ENCODE results near the gene PI4KA. TPM values are rescaled to one million over a fixed set of nuclear protein-coding genes. Genes with fewer than 3 reads are reported as not detected.

Gene PI4KA
- total RNA-seq, 2 experiments from 2014 or later: 85.8 to 100 TPM

DNA sequence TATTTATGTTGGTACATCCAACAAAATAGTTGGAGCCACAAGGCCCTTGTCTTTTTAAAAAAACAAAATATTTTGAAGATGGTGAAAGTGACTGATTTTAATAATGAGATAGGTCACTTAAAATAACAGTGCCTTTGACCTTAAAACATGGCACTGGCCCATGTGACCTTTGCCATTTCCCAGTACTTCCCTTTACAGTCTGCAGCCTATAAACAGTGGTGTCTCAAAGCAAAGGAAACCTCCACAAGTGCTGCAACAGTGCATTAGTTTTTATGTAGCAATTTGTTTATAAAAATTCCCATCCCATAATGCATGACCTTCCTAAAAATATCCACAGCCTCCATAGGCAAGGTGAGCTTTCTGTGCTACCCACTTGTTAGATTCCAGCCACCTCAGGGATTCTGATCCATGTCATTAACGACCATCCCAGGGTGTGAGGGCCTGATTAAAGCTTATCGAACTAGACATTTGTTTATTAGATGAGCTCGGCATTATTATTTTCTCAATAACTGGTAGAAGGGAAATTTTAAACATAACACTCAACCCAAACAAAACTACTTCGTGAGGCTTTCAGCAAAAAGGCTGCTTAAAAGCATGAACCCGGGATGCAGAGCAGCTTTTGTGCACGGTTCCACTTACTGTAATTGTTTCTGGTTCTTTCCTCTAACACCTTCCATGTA lies 30.6 kb upstream of the PI4KA start:
- CTCF ChIA-PET: interaction anchor here (1.6 kb wide), 1 partner anchor 33 kb away, joined by 3 read pairs; no protein-coding TSS in a partner anchor
- H3K27ac Mint-ChIP-seq: no peak overlapping the region
- H3K4me1 Mint-ChIP-seq: no peaks in the 10 kb centered on the region
- DNase-seq: no peak
- H3K27me3 Mint-ChIP-seq: no peaks in the 10 kb centered on the region
- no peaks in the 10 kb centered on the region for H3K9me3 Mint-ChIP-seq
- H3K4me3 Mint-ChIP-seq: no peak overlapping the region
- POLR2A ChIA-PET: no interaction called here
- peaks cover 30% of the 10 kb centered on the region for H3K36me3 Mint-ChIP-seq (ENCODE audit: low read depth)

DNA sequence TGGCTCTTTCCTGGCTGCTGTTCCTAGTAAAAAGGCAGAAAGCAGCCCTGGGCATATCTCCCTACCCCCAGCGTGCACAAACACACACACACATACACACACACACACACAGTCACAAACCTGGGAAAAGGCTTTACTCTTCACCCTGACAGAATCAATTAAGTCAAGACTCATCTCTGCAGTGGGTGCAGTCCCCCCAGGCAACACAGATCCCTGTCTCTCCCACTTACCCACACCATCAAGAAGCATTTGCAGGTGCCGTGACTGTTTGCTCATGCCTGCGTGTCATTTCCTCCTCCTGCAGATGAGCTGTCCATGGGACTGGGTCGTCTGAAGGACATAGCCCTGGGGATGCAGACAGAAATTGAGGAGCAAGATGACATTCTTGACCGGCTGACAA lies 28.8 kb upstream of the PI4KA start:
- no peaks in the 10 kb centered on the region for H3K4me1 Mint-ChIP-seq
- H3K27ac Mint-ChIP-seq: no peak overlapping the region
- H3K4me3 Mint-ChIP-seq: no peak overlapping the region
- peaks cover 41% of the 10 kb centered on the region for H3K36me3 Mint-ChIP-seq (ENCODE audit: low read depth)
- POLR2A ChIA-PET: no interaction called here
- no peaks in the 10 kb centered on the region for H3K9me3 Mint-ChIP-seq
- no peak for DNase-seq
- CTCF ChIA-PET: no interaction called here
- H3K27me3 Mint-ChIP-seq: no peaks in the 10 kb centered on the region

DNA sequence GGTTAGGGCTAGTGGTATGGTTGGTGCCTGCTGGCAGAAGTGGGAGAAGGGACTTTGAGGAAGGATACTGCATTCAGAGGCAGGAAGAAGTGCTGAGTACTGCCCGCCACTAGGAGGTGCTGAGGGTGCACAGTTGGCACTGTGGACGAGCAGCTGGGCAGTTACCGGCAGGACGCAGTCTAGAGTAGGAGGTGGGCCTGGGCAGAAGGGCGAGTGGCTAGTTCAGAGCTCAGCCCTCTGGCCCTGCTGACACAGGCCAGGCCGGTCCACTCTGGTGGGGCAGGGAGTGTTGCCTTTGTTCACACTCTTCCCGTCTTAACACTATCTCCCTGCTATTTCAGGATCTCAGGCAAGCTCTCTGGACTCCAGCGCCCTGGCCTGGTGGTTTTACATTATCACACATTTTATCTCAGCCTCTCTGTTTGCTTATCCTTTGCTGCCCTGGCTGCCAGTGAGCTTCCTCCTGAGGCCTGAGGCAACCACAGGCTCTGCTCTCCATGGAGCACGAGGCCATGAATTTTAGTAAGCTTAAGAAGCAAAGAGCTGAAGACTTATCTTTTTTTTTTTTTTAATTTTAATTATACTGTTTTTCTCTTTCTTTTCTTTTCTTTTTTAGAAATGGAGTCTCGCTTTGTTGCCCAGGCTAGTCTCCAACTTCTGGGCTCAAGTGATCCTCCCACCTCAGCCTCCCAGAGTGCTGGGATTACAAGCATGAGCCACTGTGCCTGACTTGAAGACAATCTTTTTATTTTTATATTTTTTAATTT lies 27.1 kb upstream of the PI4KA start:
- no peaks in the 10 kb centered on the region for H3K9me3 Mint-ChIP-seq
- no peak overlapping the region for H3K27ac Mint-ChIP-seq
- no peaks in the 10 kb centered on the region for H3K27me3 Mint-ChIP-seq
- ChIA-PET POLR2A (interaction anchor here (0.6 kb wide), 1 partner anchor 1405 kb away, joined by 3 read pairs; no protein-coding TSS in a partner anchor), CTCF (interaction anchor here (0.7 to 1.4 kb wide), 6 partner anchors 10 to 729 kb away, joined by 3 to 4 read pairs (median 3); no protein-coding TSS in a partner anchor)
- peaks cover 52% of the 10 kb centered on the region for H3K36me3 Mint-ChIP-seq (ENCODE audit: low read depth)
- peak; percentile 42 for DNase-seq
- no peaks in the 10 kb centered on the region for H3K4me1 Mint-ChIP-seq
- H3K4me3 Mint-ChIP-seq: no peak overlapping the region

DNA sequence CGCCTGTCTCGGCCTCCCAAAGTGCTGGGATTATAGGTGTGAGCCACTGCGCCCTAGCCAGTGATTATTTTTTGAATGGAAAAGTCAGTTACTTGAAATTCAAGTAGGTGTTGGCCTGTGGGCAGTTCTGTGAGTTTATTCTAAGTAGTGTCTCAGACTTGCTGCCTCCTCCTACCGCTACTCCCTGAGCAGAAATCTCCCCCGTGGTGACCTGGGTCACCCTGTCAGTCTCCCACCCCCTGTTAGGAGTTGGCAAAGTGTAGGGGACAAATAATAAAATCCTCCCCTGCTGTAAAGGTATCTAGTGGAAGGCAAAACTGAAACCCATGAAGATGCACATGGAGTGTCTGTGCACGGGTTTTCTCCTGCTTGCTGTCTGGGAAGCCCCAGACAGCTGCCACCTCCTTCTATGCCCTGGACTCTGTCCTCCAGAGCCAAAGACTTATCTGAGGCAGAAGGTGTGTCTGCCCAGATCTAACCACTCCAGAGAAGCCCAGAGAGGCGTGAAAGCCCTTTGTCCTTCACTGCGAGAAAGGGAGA lies 26.5 kb upstream of the PI4KA start:
- Mint-ChIP-seq H3K36me3 (ENCODE audit: low read depth) (peaks cover 54% of the 10 kb centered on the region), H3K27ac (no peak overlapping the region), H3K27me3 (no peaks in the 10 kb centered on the region), H3K4me3 (no peak overlapping the region), H3K4me1 (no peaks in the 10 kb centered on the region), H3K9me3 (no peaks in the 10 kb centered on the region)
- DNase-seq: no peak
- ChIA-PET CTCF (interaction anchor here (1.0 to 1.4 kb wide), 5 partner anchors 10 to 116 kb away, joined by 3 to 4 read pairs (median 3); no protein-coding TSS in a partner anchor), POLR2A (interaction anchor here (0.6 kb wide), 1 partner anchor 1405 kb away, joined by 3 read pairs; no protein-coding TSS in a partner anchor)

DNA sequence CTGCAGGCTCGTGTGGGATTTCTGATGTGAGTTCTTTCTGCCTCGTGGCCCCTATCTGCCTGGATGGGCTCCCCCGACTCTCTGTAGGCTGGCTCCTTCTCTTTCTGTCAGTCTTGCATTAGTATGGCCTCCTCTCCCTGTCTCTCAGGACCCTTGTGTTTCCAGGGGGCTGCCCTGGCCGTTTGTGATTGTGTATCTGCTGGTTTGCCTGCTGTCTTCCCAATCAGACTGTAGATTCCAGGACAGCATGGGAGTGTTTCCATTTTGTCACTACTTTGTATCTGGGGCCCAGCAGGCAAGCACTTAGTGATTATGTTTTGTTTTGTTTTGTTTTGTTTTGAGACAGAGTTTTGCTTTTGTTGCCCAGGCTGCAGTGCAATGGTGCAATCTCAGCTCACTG lies 25.8 kb upstream of the PI4KA start:
- peaks cover 53% of the 10 kb centered on the region for H3K36me3 Mint-ChIP-seq (ENCODE audit: low read depth)
- H3K9me3 Mint-ChIP-seq: no peaks in the 10 kb centered on the region
- POLR2A ChIA-PET: no interaction called here
- DNase-seq: no peak
- H3K4me1 Mint-ChIP-seq: no peaks in the 10 kb centered on the region
- CTCF ChIA-PET: interaction anchor here (1.3 kb wide), 1 partner anchor 36 kb away, joined by 3 read pairs; no protein-coding TSS in a partner anchor
- H3K27me3 Mint-ChIP-seq: no peaks in the 10 kb centered on the region
- no peak overlapping the region for H3K27ac Mint-ChIP-seq
- no peak overlapping the region for H3K4me3 Mint-ChIP-seq

DNA sequence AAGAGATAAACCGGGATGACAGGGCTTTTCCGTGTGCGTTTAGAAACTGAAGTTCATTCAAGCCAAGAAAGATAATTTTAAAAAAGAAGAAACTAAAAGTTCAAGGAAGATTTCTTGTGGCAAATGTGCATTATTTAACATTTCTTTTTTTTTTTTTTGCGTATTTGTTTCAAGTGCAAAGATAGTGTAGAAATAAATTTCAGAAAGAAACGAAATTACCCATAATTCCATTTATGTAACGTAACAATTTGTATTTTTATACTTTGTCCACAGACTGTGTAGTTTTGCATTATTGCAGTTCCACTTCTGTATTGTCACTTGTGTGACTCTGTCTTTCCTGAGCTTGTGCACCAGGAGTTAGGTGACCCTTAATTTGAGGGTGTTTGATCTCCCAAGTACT lies 24.2 kb upstream of the PI4KA start:
- Mint-ChIP-seq H3K9me3 (no peaks in the 10 kb centered on the region), H3K4me3 (no peak overlapping the region), H3K4me1 (no peaks in the 10 kb centered on the region), H3K27ac (no peak overlapping the region), H3K36me3 (ENCODE audit: low read depth) (peaks cover 44% of the 10 kb centered on the region), H3K27me3 (no peaks in the 10 kb centered on the region)
- ChIA-PET POLR2A (interaction anchor here (2.4 kb wide), 1 partner anchor 15 kb away, joined by 5 read pairs; no protein-coding TSS in a partner anchor), CTCF (no interaction called here)
- DNase-seq: no peak

DNA sequence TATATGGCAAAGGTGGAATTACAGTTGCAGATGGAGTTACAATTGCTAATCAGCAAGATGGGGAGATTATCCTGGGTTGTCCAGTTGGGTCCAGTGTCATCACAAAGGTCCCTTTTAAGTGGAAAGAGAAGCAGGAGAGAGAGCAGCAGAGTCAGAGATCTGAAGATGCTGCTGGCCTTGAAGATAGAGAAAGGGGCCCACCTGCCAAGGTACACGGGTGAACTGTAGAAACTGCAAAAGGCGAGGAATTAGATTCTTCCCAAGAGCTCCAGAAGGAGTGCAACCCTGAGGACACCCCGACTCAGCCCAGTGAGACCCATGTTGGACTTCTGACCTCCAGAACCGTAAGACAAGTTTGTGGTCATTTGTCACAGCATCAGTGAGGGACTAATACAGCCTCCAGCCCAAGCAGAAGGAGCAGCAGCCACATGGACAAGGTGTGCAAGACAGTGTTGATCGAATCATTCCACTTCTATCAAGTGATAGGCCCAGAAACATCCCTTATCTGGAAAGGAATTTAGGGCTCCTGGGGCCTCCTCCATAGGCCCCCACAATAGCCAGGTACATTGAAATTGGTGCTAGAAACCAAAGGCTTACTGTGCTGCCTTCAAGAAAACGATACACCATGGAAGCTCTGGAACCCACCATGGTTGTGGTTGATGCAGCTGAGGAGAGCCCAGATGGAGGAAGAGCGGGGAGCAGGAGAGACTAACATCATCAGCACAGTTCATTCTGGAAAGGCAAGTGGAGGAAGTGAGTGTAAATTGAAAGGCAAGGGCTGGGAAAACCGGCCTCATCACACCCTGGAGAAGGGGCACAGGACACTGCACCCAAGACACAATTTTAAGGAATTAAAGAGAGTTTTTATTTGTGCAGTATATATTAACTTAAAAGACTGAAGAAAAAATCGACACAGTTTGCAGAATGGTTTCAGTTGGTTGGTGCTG lies 23.5 kb upstream of the PI4KA start:
- no peaks in the 10 kb centered on the region for H3K9me3 Mint-ChIP-seq
- peaks cover 38% of the 10 kb centered on the region for H3K36me3 Mint-ChIP-seq (ENCODE audit: low read depth)
- ChIA-PET CTCF (no interaction called here), POLR2A (interaction anchor here (2.4 kb wide), 1 partner anchor 14 kb away, joined by 5 read pairs; no protein-coding TSS in a partner anchor)
- no peak overlapping the region for H3K27ac Mint-ChIP-seq
- no peak overlapping the region for H3K4me3 Mint-ChIP-seq
- no peak for DNase-seq
- no peaks in the 10 kb centered on the region for H3K4me1 Mint-ChIP-seq
- no peaks in the 10 kb centered on the region for H3K27me3 Mint-ChIP-seq

DNA sequence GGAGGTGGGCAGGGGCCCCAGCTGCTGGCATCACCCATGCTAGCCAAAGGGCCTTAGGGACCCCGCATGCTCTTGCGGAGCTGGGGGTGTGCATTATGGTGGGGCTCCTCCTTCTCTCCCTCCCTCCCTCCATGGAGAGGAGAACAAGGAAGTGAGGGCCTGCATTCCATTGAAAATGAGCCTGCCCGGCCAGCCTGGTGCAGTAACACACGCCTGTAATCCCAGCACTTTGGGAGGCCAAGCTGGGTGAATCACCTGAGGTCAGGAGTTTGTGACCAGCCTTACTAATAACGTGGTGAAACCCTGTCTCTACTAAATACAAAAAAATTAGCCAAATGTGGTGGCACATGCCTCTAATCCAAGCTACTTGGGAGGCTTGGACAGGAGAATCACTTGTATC lies 22.6 kb upstream of the PI4KA start:
- POLR2A ChIA-PET: interaction anchor here (2.4 kb wide), 1 partner anchor 13 kb away, joined by 5 read pairs; no protein-coding TSS in a partner anchor
- H3K36me3 Mint-ChIP-seq (ENCODE audit: low read depth): peaks cover 43% of the 10 kb centered on the region
- H3K27me3 Mint-ChIP-seq: no peaks in the 10 kb centered on the region
- H3K4me3 Mint-ChIP-seq: no peak overlapping the region
- no peak for DNase-seq
- no peaks in the 10 kb centered on the region for H3K9me3 Mint-ChIP-seq
- H3K4me1 Mint-ChIP-seq: no peaks in the 10 kb centered on the region
- CTCF ChIA-PET: no interaction called here
- no peak overlapping the region for H3K27ac Mint-ChIP-seq

DNA sequence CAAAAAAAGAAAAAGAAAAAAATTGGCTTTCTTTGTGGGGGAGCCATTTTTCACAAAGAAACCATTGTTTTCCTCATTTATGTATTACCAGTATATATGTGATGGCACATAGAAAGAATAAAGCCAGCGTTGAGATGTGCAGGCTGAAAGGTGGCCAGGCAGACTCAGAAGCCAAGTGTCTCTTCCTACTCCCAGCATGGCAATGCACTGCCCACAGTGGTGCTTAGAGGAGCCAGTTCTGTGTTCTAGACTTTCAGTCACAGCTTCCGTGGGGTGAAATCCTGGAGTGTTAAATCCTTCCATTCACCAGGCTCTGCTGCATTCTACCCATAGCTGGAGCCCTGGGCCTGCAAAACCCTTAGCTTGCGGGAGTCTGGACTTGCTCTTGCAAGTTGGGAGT lies 19.1 kb upstream of the PI4KA start:
- H3K36me3 Mint-ChIP-seq (ENCODE audit: low read depth): peaks cover 35% of the 10 kb centered on the region
- no peaks in the 10 kb centered on the region for H3K27me3 Mint-ChIP-seq

DNA sequence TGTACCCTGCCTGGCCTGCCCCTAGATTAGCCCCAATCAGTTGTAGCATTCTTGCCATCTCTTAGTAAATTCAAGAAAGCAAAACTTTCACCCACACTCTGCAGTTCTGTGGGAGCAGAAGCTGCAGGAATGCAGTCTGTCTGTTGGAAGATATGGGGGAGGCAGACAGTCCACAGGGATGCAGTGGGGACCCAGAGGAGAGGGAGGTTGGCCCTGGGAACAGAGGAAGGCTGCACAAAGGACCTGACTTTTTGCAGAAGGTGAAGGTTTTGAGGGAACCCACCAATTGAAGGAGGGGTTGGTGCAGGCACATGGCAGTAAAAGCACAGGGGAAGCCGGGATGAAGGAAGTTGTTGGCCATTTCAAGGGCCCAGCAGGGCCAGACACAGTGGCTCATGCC lies 16.7 kb upstream of the PI4KA start:
- H3K4me1 Mint-ChIP-seq: peaks cover 4% of the 10 kb centered on the region
- no peaks in the 10 kb centered on the region for H3K27me3 Mint-ChIP-seq
- H3K4me3 Mint-ChIP-seq: no peak overlapping the region
- DNase-seq: no peak
- peaks cover 18% of the 10 kb centered on the region for H3K36me3 Mint-ChIP-seq (ENCODE audit: low read depth)
- no peak overlapping the region for H3K27ac Mint-ChIP-seq
- ChIA-PET POLR2A (interaction anchor here (1.4 kb wide), 1 partner anchor 10 kb away, joined by 3 read pairs; no protein-coding TSS in a partner anchor), CTCF (no interaction called here)
- H3K9me3 Mint-ChIP-seq: no peaks in the 10 kb centered on the region

More for the DNA sequence above, 19.1 kb upstream of the PI4KA start:
- no peak for DNase-seq
- H3K27ac Mint-ChIP-seq: no peak overlapping the region
- H3K9me3 Mint-ChIP-seq: no peaks in the 10 kb centered on the region
- H3K4me3 Mint-ChIP-seq: no peak overlapping the region
- ChIA-PET CTCF (no interaction called here), POLR2A (interaction anchor here (0.6 kb wide), 1 partner anchor 49 kb away, joined by 3 read pairs; no protein-coding TSS in a partner anchor)
- peaks cover 4% of the 10 kb centered on the region for H3K4me1 Mint-ChIP-seq

DNA sequence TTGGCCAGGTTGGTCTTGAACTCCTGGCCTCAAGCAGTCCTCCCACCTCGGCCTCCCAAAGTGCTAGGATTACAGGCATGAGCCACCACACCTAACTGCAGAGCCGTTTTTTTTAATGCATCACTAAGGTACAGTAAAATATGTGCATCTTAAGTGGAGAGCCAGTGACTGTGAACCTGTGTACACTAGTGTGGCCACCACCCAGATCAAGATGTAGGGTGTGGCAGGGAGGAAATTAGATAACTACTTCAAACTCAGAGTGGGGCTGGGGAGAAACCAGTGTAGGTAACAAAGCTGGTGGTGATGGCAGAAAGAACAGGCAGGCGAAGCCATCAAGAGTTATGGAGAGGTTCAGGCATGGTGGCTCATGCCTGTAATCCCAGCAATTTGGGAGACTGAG lies 14.6 kb upstream of the PI4KA start:
- Mint-ChIP-seq H3K9me3 (no peaks in the 10 kb centered on the region), H3K27me3 (no peaks in the 10 kb centered on the region), H3K4me3 (no peak overlapping the region), H3K27ac (no peak overlapping the region), H3K36me3 (ENCODE audit: low read depth) (peaks cover 22% of the 10 kb centered on the region), H3K4me1 (peaks cover 7% of the 10 kb centered on the region)
- POLR2A ChIA-PET: no interaction called here
- DNase-seq: no peak
- CTCF ChIA-PET: interaction anchor here (0.6 kb wide), 1 partner anchor 11 kb away, joined by 3 read pairs; no protein-coding TSS in a partner anchor

DNA sequence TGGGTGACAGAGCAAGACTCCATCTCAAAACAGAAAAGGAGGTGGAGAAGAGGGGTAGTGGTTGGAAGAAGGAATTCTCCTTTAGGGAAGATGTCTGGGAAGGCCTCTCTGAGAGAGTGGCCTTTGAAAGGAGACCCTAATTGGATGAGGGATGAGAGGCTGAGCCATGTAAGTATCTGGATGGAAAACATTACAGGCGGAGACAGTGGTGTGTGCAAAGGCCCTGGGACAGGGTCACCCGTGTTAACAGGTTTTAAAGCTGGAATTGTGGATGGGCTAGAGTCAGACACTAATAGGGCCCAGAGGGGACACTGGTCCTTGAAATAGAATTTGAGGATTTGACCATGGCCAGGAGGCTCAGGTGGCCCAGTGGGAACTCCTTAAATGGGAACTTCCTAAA lies 10.6 kb upstream of the PI4KA start:
- Mint-ChIP-seq H3K27ac (no peak overlapping the region), H3K4me1 (peaks cover 30% of the 10 kb centered on the region), H3K36me3 (ENCODE audit: low read depth) (peaks cover 15% of the 10 kb centered on the region), H3K9me3 (no peaks in the 10 kb centered on the region), H3K27me3 (no peaks in the 10 kb centered on the region), H3K4me3 (no peak overlapping the region)
- DNase-seq: no peak
- ChIA-PET CTCF (no interaction called here), POLR2A (no interaction called here)
